Trophoblast cell (in vitro differentiated cells and primary cell): ENCODE data around the gene KCNQ1.

Source experiments
- DNase-seq, 2 donors: peaks; one replicate each; pipeline ENCODE4 v3.0.0-alpha.2; 2016
- H2AFZ ChIP-seq: 2 replicates; pipeline ENCODE4 v1.6.1; 2013; ENCODE audit warnings: low read length, moderate library complexity, mild to moderate bottlenecking; ENCODE audit not compliant: insufficient read depth, poor library complexity
- H2AK5ac ChIP-seq: 2 replicates; pipeline ENCODE4 v1.6.1; 2013; ENCODE audit warnings: mild to moderate bottlenecking, low read length
- H2BK120ac ChIP-seq: 2 replicates; pipeline ENCODE4 v1.6.1; 2013; ENCODE audit warnings: low read length, mild to moderate bottlenecking, moderate library complexity; ENCODE audit not compliant: insufficient read depth, poor library complexity
- H2BK12ac ChIP-seq: 2 replicates; pipeline ENCODE4 v1.6.1; 2013; ENCODE audit warnings: mild to moderate bottlenecking, low read length, moderate library complexity
- H2BK5ac ChIP-seq: 2 replicates; pipeline ENCODE4 v1.6.1; 2013; ENCODE audit warnings: low read length, low read depth, moderate library complexity, mild to moderate bottlenecking; ENCODE audit not compliant: poor library complexity
- H3K14ac ChIP-seq: 2 replicates; pipeline ENCODE4 v1.6.1; 2013; ENCODE audit warnings: mild to moderate bottlenecking, low read length
- H3K18ac ChIP-seq: 2 replicates; pipeline ENCODE4 v1.6.1; 2013; ENCODE audit warnings: mild to moderate bottlenecking, low read length
- H3K23ac ChIP-seq: 2 replicates; pipeline ENCODE4 v1.6.1; 2013; ENCODE audit warnings: low read length
- H3K27ac ChIP-seq: 2 replicates; pipeline ENCODE4 v1.5.1; 2013; ENCODE audit warnings: low read depth, mild to moderate bottlenecking, inconsistent platforms, low read length, moderate library complexity
- H3K27me3 ChIP-seq: 2 replicates; pipeline ENCODE4 v1.6.1; 2013; ENCODE audit warnings: inconsistent platforms, mild to moderate bottlenecking, low read length, moderate library complexity; ENCODE audit not compliant: insufficient read depth
- H3K36me3 ChIP-seq, 2 experiments: 1 replicate in 1 of 2; 2 replicates in 1 of 2; pipeline ENCODE4 v1.6.1; 2013; ENCODE audit warnings: low read length in 2 of 2, mild to moderate bottlenecking in 2 of 2, moderate library complexity in 1 of 2; ENCODE audit not compliant: insufficient read depth in 2 of 2, control insufficient read depth in 1 of 2
- H3K4ac ChIP-seq: 2 replicates; pipeline ENCODE4 v1.6.1; 2013; ENCODE audit warnings: low read depth, mild to moderate bottlenecking, low read length, moderate library complexity
- H3K4me1 ChIP-seq, 2 experiments: 1 replicate in 1 of 2; 2 replicates in 1 of 2; pipeline ENCODE4 v1.6.1; 2013; ENCODE audit warnings: low read length in 2 of 2, mild to moderate bottlenecking in 2 of 2, moderate library complexity in 1 of 2; ENCODE audit not compliant: insufficient read depth in 2 of 2, control insufficient read depth in 1 of 2
- H3K4me2 ChIP-seq: 2 replicates; pipeline ENCODE4 v1.6.1; 2013; ENCODE audit warnings: inconsistent platforms, mild to moderate bottlenecking, low read length, moderate library complexity
- H3K4me3 ChIP-seq: 2 replicates; pipeline ENCODE4 v1.5.1; 2013; ENCODE audit warnings: mild to moderate bottlenecking, low read depth, low read length, inconsistent platforms
- H3K79me1 ChIP-seq: one replicate; pipeline ENCODE4 v1.6.1; 2013; ENCODE audit warnings: low read length
- H3K79me2 ChIP-seq: 2 replicates; pipeline ENCODE4 v1.6.1; 2013; ENCODE audit warnings: low read length, mild to moderate bottlenecking; ENCODE audit not compliant: control insufficient read depth, insufficient read depth, poor library complexity
- H3K9ac ChIP-seq: 2 replicates; pipeline ENCODE4 v1.6.1; 2013; ENCODE audit warnings: mild to moderate bottlenecking, low read length
- H3K9me3 ChIP-seq: 2 replicates; pipeline ENCODE4 v1.6.1; 2013; ENCODE audit warnings: low read depth, mild to moderate bottlenecking, control low read depth, inconsistent platforms, low read length; ENCODE audit not compliant: insufficient read depth
- H4K12ac ChIP-seq: 2 replicates; pipeline ENCODE4 v1.6.1; 2013; ENCODE audit warnings: low read depth, mild to moderate bottlenecking, low read length, moderate library complexity
- H4K8ac ChIP-seq: 2 replicates; pipeline ENCODE4 v1.6.1; 2013; ENCODE audit warnings: low read depth, mild to moderate bottlenecking, low read length, moderate library complexity
- H4K91ac ChIP-seq: one replicate; pipeline ENCODE4 v1.6.1; 2013; ENCODE audit warnings: low read depth, mild to moderate bottlenecking, low read length, moderate library complexity
- WGBS: extraction: QIAGEN DNeasy Blood & Tissue Kit; methylation state at CpG from one replicate; pipeline ENCODE4 v1.1.7; 2013; ENCODE audit warnings: missing lambda C conversion rate; ENCODE audit not compliant: insufficient read length, insufficient coverage; ENCODE audit errors: extremely low coverage; 5-methylcytosine and 5-hydroxymethylcytosine counted together

The KCNQ1 gene

GRCh38 chr11:2581151-2581930, 136.5 kb downstream of the KCNQ1 start:
- Histone ChIP-seq H3K4me2 (no peak overlapping the region), H3K4me1 (peaks cover 2 to 3% of the 10 kb centered on the region in 2 experiments), H3K36me3 (no peaks in the 10 kb centered on the region), H3K27me3 (no peaks in the 10 kb centered on the region), H3K79me2 (no peaks in the 10 kb centered on the region), H3K9ac (no peak overlapping the region), H4K12ac (no peak overlapping the region), H2AFZ (no peak overlapping the region), H3K4me3 (no peak overlapping the region), H3K9me3 (peaks cover 4% of the 10 kb centered on the region), H4K8ac (no peak overlapping the region), H4K91ac (no peak overlapping the region), H2AK5ac (no peak overlapping the region), H3K23ac (no peak overlapping the region), H3K4ac (no peak overlapping the region), H2BK5ac (no peak overlapping the region), H3K18ac (no peak overlapping the region), H3K14ac (no peak overlapping the region), H3K79me1 (no peaks in the 10 kb centered on the region), H3K27ac (no peak overlapping the region), H2BK12ac (no peak overlapping the region), H2BK120ac (no peak overlapping the region)
- no peak for DNase-seq
- no CpG with 5 or more reads among the region's 22 CpGs for WGBS

GRCh38 chr11:2581931-2582350, 137.1 kb downstream of the KCNQ1 start:
- H2AK5ac ChIP-seq, result no peak overlapping the region
- H4K91ac ChIP-seq, result no peak overlapping the region
- H3K4me2 ChIP-seq, result no peak overlapping the region
- H2AFZ ChIP-seq, result no peak overlapping the region
- H3K9me3 ChIP-seq, result peaks cover 4% of the 10 kb centered on the region
- no peak overlapping the region for H3K14ac ChIP-seq
- no peak overlapping the region for H4K12ac ChIP-seq
- H3K4ac ChIP-seq, result no peak overlapping the region
- WGBS, result no CpG with 5 or more reads among the region's 23 CpGs
- H3K79me2 ChIP-seq, result no peaks in the 10 kb centered on the region
- H3K9ac ChIP-seq, result no peak overlapping the region
- H4K8ac ChIP-seq, result no peak overlapping the region
- H2BK120ac ChIP-seq, result no peak overlapping the region
- no peak overlapping the region for H3K27ac ChIP-seq
- H3K27me3 ChIP-seq, result no peaks in the 10 kb centered on the region
- no peaks in the 10 kb centered on the region for H3K36me3 ChIP-seq
- no peaks in the 10 kb centered on the region for H3K79me1 ChIP-seq
- H2BK12ac ChIP-seq, result no peak overlapping the region
- H2BK5ac ChIP-seq, result no peak overlapping the region
- H3K23ac ChIP-seq, result no peak overlapping the region
- no peak for DNase-seq
- H3K4me3 ChIP-seq, result no peak overlapping the region
- peaks cover 2 to 3% of the 10 kb centered on the region in 2 experiments for H3K4me1 ChIP-seq
- H3K18ac ChIP-seq, result no peak overlapping the region

- Histone ChIP-seq H3K27ac (no peak overlapping the region), H3K4me3 (no peak overlapping the region), H3K79me1 (no peaks in the 10 kb centered on the region), H4K8ac (no peak overlapping the region), H3K18ac (no peak overlapping the region), H3K4me1 (peaks cover 2 to 3% of the 10 kb centered on the region in 2 experiments), H3K23ac (no peak overlapping the region), H2BK12ac (no peak overlapping the region), H3K4me2 (no peak overlapping the region), H3K27me3 (no peaks in the 10 kb centered on the region), H4K12ac (no peak overlapping the region), H3K9me3 (peaks cover 4% of the 10 kb centered on the region), H3K79me2 (no peaks in the 10 kb centered on the region), H2AK5ac (no peak overlapping the region), H2BK120ac (no peak overlapping the region), H3K14ac (no peak overlapping the region), H3K36me3 (no peaks in the 10 kb centered on the region), H3K9ac (no peak overlapping the region), H4K91ac (no peak overlapping the region), H3K4ac (no peak overlapping the region), H2BK5ac (no peak overlapping the region), H2AFZ (no peak overlapping the region)
- no peak for DNase-seq
- no CpG with 5 or more reads among the region's 12 CpGs for WGBS
These were observed 137.6 kb downstream of the KCNQ1 start for GRCh38 chr11:2582351-2582945.

GRCh38 chr11:2582946-2583604, 138.3 kb downstream of the KCNQ1 start:
- no peak overlapping the region for H4K8ac ChIP-seq
- WGBS, result no CpG with 5 or more reads among the region's 33 CpGs

More at GRCh38 chr11:2582946-2583604, 138.3 kb downstream of the KCNQ1 start:
- no peaks in the 10 kb centered on the region for H3K27me3 ChIP-seq
- no peak overlapping the region for H3K4me3 ChIP-seq
- H3K79me1 ChIP-seq, result no peaks in the 10 kb centered on the region
- H2BK5ac ChIP-seq, result no peak overlapping the region
- H3K9ac ChIP-seq, result no peak overlapping the region
- no peak overlapping the region for H4K12ac ChIP-seq
- no peak overlapping the region for H2BK12ac ChIP-seq
- peaks cover 4% of the 10 kb centered on the region for H3K9me3 ChIP-seq
- H3K4ac ChIP-seq, result no peak overlapping the region
- no peak overlapping the region for H2BK120ac ChIP-seq
- H3K4me2 ChIP-seq, result no peak overlapping the region
- no peak overlapping the region for H3K18ac ChIP-seq
- no peaks in the 10 kb centered on the region for H3K79me2 ChIP-seq
- H3K36me3 ChIP-seq, result no peaks in the 10 kb centered on the region
- no peak overlapping the region for H2AFZ ChIP-seq
- no peak overlapping the region for H2AK5ac ChIP-seq
- H4K91ac ChIP-seq, result no peak overlapping the region
- no peak overlapping the region for H3K14ac ChIP-seq
- H3K4me1 ChIP-seq, result peaks cover 2 to 3% of the 10 kb centered on the region in 2 experiments
- H3K23ac ChIP-seq, result no peak overlapping the region
- no peak for DNase-seq
- H3K27ac ChIP-seq, result no peak overlapping the region
